Measurements from ENCODE around the gene PLEKHO1.
"Not testable (repeated sequence)": the region's sequence is repeated elsewhere in the genome, so short reads cannot be mapped to it uniquely, and the experiment has no call there.

PLEKHO1 gene

GRCh38 chr1:150149271-150150132 is at the start of gene PLEKHO1:
Gene PLEKHO1, plus strand, starts transcription at chr1:150149916. Its CDS starts 342 bp downstream, at chr1:150150258.
- DNase-seq = peak; percentile 79 to 80

DNA sequence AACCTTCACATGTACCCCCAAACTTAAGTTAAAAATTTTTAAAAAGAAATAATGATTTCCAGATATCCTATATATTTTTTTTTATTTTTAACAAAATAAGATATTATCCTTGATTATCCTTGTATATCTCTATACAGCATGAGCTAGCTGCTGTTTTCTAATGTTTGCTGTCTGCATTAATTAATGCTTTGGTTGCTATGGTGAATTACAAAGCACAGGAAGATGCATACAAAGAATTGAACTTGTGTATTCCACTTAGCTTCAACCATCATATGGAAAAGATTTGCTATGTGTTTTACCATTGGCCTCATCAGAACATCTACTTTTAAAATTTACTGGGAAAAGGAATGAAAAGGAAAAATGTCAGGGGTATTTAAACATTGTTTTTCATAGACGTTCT is 46.7 kb upstream of the PLEKHO1 start:
- DNase-seq = no peak

DNA sequence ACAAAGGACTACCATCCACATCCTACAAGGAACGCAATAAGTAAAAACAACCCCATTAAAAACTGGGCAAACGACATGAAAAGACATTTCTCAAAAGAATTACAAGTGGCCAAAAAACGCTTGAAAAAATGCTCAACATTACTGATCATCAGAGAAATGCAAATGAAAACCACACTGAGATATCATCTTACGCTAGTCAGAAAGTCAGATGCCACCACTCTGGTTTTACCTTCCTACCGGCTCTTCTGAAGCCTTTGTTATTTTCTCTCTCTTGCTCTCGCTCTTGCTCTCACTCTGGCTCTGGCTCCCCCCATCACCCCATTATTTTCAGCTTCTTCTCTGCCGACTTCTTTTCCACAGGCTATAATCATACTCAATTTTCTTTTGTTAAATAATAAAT is 43.4 kb upstream of the PLEKHO1 start:
- DNase-seq = no peak

DNA sequence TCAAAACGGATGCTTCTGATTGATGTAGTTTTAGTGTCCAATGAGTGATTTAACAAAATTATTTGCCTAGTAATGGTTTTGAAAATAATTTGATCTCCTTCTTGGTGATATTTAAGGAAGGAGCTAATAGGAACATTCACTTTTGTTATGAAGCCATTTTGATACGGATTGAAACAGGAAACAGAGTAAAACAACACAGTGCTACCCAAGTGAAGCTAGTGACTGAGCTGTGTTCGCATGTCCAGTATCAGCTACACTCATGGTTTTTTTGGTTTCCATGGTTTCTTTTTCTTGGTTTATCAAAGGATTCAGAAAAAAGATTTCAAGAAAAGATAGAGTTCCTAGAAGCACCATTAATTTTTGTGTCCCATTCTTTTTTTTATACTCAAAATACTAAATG is 40.1 kb upstream of the PLEKHO1 start:
- no peak for DNase-seq

- no peak for DNase-seq
Measured at GRCh38 chr1:150110116-150110515, 39.6 kb upstream of the PLEKHO1 start.

GRCh38 chr1:150111670-150112069 is 38.0 kb upstream of the PLEKHO1 start:
- DNase-seq = no peak

GRCh38 chr1:150115121-150115520 is 34.6 kb upstream of the PLEKHO1 start:
- no peak for DNase-seq

GRCh38 chr1:150118716-150119115 is 31.0 kb upstream of the PLEKHO1 start:
- no peak for DNase-seq

- DNase-seq = no peak
Measured at GRCh38 chr1:150121236-150121862, 28.4 kb upstream of the PLEKHO1 start.

GRCh38 chr1:150126811-150127210 is 22.9 kb upstream of the PLEKHO1 start:
- no peak for DNase-seq

- DNase-seq = no peak
Measured at GRCh38 chr1:150127464-150127863, 22.3 kb upstream of the PLEKHO1 start.

DNA sequence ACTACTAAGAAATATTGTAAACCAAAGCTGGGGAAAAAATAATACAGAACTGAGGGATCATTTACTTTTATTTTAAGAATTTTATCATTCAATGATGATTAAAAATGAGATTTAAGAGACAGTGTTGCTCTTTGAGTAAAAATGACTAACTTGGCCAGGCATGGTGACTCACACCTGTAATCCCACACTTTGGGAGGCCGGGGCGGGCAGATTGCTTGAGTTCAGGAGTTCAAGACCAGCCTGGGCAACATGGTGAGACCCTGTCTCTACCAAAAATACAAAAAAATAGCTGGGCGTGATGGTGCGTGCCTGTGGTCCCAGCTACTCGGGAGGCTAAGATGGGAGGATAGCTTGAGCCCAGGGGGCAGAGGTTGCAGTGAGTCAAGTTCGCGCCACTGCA is 21.8 kb upstream of the PLEKHO1 start:
- peak; percentile 52 to 68 for DNase-seq

- no peak for DNase-seq
Measured at GRCh38 chr1:150132372-150132771, 17.3 kb upstream of the PLEKHO1 start.

GRCh38 chr1:150134537-150134936 is 15.2 kb upstream of the PLEKHO1 start:
- DNase-seq = no peak

GRCh38 chr1:150135400-150135799 is 14.3 kb upstream of the PLEKHO1 start:
- DNase-seq = not testable (repeated sequence)

- no peak for DNase-seq
Measured at GRCh38 chr1:150138044-150138443, 11.7 kb upstream of the PLEKHO1 start.

- DNase-seq = no peak
Measured at GRCh38 chr1:150141452-150141851, 8.3 kb upstream of the PLEKHO1 start.

GRCh38 chr1:150142083-150142482 is 7.6 kb upstream of the PLEKHO1 start:
- no peak for DNase-seq

- DNase-seq = no peak
Measured at GRCh38 chr1:150144606-150145005, 5.1 kb upstream of the PLEKHO1 start.

DNA sequence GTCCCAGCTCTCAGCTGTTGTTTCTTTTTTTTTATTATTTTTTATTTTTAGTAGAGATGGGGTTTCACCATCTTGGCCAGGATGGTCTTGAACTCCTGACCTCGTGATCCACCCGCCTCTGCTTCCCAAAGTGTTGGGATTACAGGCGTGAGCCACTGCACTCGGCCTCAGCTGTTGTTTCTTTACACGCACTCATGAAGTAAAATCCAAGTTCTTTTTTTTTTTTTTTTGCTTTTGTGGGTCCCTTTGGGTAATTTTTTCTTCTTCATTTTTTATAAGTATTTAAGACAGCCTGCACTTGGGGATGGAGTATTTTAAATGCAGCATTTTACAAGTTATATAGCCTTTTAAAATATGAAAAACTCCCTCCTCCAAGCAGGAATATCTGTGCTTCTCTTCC is 3.7 kb upstream of the PLEKHO1 start:
- DNase-seq = not testable (repeated sequence)

DNA sequence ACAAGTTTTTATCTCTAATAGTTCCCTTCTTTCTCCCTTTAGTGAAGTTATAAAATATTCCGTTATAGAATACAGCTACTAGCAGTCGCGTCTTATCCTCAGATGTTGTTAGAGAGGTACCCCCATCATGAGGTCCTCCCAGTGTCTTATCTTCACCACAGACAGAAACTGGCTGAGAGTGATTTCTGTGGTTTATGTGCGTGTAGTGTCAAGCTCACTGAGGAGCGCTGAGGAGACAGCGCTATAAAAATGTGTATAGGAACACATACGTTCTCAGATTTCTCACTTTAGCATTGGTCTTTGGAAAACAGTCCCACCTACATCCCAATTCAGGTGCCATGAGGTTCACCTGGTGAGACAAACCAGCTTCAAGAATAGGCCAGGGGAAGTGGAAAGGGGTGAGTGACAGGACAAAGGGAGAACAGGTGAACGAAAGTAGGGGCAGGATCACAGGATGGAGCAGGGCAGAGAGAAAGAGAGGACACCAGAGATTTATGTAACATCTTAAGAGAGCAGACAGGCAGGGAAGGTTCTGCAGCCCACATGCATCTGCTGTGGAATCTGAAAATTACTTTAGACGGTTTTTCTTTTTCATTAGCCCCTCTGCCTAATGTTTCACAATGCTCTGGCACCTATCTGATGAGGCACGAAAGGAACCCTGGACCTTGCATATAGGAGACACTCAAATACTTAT is 2.7 kb upstream of the PLEKHO1 start:
- DNase-seq = no peak

DNA sequence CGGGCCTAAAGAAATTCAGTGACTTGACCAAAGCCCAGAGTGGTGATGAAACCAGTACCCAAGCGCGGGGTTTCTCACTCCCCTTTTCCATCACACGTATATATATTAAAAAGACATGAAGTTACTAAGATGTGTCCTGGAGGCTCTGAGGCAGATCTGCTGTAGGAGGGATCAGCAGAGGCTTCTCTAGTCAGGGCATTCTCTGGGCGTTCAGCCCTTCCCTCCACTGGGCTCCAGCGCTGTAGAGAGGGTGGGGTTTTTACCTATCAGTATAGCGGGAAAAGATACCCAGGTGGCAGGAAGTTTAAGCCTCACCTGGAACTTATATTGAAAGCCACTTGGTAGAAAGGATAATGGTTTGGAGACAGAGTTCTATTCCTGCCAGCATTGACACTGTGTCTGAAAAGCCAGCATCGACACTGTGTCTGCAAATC is 862 bp upstream of the PLEKHO1 start:
- no peak for DNase-seq

DNA sequence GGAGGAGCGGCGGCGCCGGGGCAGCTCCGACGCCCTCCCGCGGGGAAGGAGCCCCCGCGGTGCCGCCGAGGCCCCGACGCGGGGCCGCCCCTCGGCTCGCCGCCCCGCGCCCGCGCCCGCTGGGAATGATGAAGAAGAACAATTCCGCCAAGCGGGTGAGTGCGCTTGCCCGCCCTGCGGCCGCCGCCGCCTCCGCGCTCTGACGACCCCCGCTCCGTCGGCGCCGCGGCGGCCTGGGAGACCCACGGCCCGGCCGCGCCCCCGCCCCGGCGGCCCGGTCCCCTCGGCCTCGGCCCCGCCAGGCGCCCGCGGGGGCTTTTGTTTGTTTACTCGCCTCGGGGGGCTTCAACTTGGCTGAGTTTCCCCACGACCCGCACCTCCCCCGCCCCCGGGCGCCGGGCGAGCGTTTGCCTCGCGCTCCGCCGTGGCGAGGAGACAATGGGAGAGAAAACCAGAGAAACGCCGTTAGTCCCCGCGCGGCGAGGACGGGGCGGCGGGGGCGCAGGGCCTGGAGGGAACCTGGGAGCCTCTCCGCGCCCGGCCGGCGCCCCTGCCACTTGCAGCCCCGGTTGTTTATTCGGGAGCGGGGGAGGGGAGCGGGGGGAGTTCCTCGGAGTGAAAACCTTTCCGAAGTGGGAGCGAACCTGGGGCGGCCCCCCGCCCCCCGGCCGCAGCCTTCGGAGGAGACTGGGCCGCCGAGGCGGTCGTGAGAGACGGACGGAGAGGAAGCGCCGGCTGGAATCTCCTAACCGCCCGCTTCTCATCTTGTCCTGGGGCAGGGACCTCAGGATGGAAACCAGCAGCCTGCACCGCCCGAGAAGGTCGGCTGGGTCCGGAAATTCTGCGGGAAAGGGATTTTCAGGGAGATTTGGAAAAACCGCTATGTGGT is 661 bp downstream of the PLEKHO1 start:
- peak; percentile 39 to 44 for DNase-seq
